Activated CD8-positive, alpha-beta memory T cell treated with anti-CD3 and anti-CD28 coated beads, Interleukin-2, amount 50 U/mL, for 1 hour (primary cell): Measurements from ENCODE around the gene ITIH4.

ENCODE experiments used
- DNase-seq: peaks from one replicate; pipeline ENCODE4 v3.0.0-alpha.2; 2020; ENCODE audit errors: extremely low read depth

Gene ITIH4

DNA sequence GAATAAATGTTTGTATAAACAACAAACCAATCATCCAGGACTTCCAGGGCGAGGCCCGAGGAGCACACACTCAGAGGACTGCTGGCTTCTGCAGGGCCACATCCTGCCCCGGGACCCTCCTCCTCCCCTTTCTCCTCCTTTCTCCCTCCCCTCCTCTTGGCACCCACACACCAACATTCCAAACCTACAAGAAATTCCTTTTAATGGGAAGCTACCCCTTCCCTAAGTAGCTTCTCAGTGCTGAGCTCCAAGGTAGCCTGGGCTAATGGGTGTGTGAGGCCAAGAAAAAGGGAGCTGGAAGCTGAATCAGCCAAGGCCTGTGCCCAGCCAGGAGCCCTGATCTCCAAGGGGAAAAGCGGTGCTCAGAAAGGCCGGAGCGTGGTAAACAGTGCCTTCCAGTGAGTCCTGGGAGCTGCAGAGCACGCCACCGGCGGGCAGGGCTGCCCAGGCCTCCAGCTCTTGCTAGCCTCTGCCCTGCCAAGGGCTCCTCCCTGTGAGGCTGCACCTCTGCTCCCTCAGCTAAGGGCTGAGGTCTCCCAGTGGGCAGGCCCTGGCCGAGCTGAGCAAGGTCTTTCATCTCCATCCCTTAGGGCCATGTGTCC lies 32.0 kb downstream of the ITIH4 start:
- no peak for DNase-seq

DNA sequence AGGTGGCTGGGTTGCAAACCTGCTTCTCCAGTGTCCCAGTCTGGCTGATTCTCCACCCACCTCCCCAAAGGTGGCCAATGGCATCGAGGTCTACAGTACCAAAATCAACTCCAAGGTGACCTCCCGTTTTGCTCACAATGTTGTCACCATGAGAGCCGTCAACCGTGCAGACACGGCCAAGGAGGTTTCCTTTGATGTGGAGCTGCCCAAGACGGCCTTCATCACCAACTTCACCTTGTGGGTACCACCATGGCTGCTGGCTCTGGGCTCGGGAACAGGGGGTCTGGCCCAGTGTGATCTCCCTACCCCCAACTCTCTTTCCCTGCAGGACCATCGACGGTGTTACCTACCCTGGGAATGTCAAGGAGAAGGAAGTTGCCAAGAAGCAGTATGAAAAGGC lies 34.1 kb downstream of the ITIH4 start:
- DNase-seq, result no peak

DNA sequence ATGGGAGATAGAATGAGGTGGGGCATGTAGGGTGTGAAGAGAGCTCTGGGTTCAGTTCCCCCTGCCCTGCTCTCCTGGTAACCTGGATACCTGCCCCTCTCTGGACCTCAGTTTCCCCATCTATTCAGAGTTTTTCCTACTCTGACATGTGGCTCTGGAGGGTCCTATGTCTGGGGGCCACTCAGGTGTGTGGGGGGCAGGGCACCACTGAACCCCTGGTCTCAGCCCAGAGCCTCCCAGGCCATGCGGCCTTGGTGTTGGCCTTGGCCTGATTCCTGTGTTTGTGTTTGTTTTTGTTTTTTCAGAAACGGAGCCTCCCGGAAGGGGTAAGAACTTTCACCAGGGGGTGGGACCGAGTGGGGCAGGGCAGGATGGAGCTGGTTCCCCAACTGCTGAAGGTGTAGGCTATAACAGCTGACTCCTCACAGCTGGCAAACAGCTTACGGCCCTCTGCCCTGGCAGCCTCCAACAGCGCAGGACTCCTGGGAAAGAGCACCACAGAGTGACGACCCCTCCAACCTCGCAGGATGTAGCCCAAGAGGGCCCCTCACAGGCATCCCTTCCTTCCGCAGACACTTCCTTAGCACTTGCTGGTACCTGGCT lies 35.1 kb downstream of the ITIH4 start:
- DNase-seq, result no peak

DNA sequence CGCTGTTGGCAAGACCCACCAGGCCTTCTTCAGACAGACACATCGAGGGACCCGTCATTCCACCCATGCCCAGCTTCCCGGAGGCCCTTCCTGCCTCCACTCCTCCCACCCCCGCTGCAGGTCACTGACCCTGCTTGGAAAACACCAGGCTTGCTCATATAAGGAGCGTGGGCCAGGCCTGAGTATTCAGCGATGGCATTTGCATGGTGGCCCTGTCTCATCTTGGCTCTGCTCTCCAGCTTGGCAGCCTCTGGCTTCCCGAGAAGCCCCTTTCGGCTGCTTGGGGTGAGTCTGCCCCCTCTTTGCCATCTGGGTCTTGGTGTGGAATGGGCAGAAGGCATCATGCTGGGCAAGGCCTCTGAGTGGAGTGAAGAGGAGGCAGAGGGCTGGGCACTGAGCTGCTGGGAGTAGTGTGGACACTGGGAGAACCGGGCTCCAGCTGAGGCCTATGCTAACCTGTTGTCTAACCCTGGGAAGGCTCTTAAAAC lies 35.8 kb downstream of the ITIH4 start, which contains the start of gene ITIH3:
Gene ITIH3 (plus strand): TSS at position 185 of the 488 bp plus-strand sequence. CDS start 8 bp downstream, at position 193.
- DNase-seq, result no peak

DNA sequence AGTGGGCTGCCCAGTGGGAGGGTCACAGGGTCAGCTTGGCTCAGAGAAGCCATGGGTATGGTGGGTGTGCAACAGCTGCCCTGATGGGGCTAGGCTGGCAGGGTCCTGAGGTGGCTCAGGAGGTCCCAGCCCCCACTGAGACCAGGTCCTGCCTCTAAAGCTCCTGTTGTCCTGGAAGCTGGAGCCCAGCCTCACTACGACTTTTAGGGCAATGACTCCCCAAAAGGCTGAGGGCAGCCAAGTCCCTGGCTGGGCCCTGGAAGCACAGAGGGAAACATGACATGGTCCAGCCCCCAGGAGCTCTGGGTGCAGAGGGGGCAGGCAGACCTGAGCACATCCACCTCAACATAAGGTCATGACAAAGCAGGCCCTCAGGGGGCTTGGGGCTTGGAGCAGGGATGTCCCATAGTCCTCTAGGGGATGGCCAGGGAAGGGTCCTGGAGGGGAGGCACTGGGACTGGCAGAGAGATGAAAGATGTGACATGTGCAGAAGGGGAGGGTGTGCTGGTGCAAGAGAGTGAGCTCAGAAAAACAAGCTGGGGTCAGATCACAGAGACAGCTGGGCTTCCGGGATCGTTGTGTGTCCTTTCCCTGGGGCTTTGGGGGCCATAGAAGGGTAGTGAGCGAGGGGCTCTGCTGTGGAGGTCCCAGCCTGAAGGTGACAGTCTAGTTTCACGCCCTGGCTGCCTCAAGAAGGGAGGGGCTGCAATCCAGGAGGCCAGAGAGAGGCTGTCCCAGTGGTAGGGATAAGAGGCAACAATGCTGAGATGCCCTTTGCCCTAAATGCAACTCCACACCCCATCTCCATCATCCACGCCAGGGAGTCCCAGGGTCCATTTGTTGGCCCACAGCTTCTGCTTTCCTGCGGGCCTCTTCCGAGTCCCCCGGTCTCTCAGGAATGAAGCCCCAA lies 36.5 kb downstream of the ITIH4 start:
- DNase-seq, result no peak

DNA sequence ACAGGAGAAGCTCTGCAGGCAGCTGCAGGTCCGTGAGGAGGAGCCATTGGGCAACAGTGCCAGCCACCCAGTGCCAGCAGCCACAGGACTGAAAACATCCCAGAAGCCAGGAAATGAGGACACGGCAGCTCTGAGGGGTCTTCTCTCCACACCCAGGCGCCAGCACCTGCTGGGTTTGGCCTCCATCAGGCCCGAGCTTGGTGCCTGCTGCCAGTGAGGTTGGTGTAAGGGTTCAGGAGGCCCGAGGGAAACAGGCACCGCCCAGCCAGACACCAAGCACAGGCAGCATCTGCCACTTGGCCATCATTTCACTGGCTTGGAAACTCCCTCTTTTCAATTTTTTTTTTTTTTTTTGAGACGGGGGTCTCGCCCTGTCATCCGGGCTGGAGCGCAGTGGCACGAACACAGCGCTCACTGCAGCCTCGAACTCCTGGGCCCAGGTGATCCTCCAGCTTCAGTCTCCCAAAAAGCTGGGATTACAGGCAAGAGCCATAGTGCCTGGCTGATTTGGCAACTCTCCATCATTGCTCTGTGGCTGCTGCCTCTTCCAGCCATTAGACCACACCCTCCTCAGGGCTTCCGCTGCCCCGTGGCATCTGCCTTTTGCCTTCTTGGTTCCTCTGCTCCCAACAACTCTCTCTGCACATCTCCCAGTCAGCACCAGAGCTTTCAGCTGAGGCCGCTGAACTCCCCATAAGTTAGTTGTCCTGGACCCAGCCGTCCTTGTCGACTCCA lies 37.3 kb downstream of the ITIH4 start:
- no peak for DNase-seq

DNA sequence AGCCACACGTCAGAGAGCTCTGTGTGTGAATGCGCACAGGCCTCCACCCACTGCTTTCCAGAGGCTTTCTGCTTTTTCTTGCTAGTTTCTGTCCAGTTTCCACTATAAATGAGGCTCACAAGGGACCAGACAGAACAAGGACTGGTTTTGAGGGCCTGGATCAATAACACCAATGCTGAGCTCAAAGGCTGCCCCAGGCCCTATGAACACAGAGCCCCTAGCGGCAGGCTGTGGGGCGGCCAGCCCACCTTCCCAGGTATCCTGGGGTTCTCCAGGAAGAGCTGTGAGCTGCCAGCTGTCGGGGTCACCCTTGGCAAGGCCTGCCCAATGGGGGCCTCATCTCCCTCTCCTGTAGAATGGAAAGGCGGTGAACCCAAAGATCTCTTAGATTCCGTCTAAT lies 38.1 kb downstream of the ITIH4 start:
- DNase-seq, result no peak

DNA sequence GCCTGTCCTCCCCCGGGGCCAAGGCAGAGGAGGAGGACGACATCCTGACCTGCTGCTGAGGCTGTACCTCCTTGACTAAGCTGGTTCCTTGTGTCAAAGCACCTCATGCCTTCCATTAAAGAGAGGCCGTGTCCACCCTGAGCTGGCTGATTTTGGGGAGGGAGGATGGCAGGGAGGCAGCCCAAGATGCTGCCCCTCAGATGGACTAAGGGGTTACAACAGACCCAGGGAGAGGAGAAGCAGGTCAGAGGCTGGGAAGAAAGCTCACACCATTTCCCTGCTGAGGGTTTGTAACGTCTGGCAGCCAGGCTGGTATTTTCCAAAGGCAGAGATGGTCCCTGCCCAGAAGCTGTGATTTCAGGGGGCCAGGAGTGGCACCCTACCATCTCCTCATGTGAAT lies 38.5 kb downstream of the ITIH4 start:
- no peak for DNase-seq

DNA sequence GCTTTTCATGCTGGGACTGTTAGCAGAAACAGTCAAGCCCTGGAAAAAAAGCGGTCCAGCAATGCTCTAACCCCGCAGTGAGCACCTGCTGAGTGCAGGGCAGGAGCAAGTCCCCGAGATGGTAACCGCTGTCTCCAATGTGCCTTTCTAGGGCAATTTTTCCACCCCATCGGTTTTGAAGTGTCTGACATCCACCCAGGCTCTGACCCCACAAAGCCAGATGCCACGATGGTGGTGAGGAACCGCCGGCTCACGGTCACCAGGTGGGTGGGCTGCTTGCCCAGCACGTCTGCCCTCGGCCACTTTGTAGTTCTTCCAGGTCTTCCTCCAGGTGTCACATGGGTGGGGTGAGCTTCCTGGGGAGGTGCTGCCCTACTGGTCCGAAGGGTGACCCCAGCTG lies 39.1 kb downstream of the ITIH4 start:
- DNase-seq, result no peak

DNA sequence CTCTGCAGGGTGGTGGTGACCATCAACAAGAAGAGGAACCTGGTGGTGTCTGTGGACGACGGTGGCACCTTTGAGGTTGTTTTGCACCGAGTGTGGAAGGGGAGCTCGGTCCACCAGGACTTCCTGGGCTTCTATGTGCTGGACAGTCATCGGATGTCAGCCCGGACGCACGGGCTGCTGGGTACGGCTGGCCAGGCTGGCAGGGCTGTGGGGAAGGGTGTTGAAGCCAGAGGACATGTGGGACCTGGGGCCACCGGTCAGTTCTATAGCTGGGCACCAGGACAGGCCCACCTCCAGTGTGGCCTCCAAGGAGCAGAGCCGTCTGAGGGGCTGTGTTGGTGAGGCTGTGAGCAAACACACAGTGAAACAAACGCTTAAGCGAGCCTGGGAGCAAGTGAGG lies 39.7 kb downstream of the ITIH4 start:
- no peak for DNase-seq

DNA sequence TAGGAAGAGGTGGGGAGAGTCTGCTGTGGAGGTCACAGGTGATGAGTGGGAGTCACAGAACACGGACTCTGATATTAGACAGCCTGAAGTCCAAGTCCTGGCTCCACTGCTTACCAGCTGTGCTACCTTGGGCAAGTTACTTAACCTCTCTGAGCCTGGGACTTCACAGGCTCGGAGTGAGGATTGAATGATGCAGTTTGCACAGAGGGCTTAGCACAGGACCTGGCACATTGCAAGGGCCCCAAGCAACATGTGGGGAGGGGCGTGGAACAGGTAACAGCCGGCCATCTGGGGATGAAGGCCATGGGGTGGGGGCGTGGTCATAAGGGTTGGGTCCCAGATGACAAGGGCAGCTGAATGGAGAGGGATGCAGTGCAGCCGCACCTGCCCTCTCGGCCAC lies 40.1 kb downstream of the ITIH4 start:
- no peak for DNase-seq

DNA sequence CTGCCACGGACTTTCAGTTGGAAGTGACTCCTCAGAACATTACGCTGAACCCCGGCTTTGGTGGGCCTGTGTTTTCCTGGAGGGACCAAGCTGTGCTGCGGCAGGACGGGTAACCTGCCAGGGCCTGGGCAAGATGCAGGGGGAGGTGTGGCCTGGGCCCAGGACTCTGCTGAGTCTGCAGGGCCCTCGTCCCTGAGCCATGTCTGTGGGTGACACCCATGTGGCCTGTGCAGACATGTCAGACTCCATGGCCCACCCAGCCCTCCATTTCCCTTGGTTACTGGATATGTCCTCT lies 40.8 kb downstream of the ITIH4 start:
- DNase-seq, result no peak

DNA sequence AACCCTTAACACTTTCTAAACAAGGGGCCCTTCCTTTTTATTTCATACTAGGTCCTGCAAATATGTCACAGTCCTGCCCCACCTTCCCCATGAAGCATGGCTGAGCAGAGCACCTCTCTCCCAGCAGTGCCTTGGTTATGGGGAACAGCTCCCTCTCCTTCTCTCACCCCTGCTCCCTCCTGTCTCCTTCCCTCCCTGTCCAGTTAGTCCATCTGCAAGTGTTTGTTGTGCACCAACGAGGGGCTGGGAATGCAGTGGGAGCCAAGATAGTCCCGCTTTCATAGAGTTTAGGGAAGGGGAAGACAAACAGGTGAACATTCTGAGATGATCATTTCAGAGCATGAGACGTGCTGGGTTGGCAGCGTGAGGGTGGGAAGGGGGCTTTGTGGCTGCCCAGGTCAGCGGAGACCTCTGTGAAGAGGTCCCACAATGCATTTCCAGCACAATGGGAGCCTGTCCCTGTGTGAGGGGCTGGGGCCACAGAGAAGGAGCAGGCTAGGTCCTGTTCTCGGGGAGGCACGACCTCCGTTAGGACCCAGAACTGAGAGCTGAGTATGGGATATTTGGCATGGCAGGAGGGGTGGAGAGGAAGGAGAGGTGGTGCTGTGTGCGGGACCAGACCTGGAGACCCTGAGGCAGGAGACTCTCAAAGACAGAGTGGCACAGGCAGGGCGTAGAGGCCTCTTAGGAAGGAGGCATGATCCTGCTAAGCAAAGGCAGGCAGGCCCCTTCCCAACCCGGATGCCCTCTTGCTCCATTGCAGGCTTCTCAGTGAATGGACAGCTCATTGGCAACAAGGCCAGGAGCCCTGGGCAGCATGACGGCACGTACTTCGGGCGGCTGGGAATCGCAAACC lies 41.4 kb downstream of the ITIH4 start:
- no peak for DNase-seq

DNA sequence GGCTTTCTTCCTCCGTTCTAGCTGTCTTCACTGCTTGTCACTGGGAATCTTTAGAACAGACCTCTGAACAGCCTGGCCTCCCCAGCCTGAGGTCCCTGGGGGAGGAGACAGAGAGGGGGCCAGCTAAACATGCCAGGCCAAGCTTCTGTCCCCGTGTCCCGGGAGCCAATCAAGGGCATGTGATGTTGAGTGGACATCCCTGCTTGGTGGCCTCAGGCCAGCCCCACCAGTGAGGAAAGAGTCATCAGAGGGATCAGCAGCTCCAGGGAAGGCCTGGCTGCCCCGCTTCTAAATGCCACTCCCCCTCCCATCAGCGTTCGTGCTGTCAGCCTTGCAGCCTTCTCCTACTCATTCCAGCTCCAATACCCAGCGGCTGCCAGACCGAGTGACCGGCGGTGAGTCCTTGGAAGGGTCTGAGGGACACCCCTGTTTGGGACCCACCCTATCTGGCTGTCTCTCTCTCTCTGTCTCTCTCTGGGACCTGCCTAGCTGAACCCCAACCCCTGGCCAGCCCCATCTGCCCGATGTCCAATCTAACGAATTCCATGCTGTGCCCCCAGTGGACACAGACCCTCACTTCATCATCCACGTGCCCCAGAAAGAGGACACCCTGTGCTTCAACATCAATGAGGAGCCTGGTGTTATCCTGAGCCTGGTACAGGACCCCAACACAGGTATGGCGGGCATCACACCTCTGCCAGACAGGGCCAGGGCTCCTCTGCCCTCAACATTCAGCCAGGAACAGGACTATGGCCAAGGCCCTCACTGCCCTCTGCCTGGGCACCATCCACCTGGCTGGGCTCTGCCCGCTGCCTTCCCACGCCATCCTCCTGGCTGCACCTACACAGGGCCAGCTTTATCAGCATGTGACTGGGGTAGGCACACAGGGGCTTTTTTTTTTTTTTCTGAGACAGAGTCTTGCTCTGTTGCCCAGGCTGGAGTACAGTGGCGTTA lies 42.5 kb downstream of the ITIH4 start:
- no peak for DNase-seq

DNA sequence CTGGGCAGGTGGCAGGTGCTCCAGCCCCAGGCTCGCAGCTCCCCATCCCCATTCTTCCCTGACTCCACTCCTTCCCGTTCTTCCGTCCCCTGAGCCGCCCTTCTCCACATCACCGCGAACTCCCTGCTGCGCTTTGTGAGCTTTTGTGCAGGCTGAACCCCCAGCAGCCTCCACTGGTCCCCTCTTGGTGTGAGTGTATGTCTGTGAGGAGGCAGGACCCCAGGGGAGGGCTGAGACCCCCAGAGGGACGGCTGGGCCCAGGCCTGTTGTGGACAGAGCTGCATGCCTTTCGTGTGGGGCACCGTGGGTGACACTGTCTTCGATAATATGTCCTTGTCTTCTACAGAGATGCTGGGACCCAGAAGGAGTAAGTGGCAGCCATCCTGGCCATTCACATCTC lies 43.2 kb downstream of the ITIH4 start:
- no peak for DNase-seq

DNA sequence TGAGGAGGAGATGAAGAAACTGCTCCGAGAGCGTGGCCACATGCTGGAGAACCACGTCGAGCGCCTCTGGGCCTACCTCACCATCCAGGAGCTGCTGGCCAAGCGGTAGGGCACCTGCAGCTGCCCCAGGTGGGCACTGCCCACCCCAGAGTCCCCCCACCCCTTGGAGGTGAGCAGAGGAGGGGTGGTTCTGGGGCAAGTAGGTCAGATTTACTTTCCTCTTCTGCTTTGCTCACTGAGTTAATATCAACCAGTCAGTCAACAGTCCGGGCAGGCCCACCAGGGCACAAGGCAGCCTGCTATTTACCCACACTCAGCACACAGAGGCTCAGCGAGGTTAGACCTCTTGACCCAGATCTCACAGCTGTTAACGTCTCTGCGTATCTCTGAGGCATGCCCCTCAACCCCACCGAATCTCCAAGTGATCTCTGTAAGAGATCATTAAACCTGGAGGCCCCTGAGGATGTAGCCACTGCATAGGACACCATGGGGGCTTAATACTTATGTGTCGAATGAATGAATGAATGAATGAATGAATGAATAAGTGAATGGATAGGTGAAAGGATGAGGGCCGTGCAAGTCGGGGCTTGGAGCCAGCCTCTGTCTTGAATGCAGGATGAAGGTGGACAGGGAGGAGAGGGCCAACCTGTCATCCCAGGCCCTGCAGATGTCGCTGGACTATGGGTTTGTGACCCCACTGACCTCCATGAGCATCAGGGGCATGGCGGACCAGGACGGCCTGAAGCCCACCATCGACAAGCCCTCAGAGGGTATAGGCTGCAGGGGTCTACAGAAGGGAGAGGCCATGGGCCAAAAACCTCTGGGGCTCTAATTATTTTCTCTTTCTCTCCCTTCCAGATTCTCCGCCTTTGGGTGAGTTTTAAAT lies 43.9 kb downstream of the ITIH4 start:
- DNase-seq, result no peak

DNA sequence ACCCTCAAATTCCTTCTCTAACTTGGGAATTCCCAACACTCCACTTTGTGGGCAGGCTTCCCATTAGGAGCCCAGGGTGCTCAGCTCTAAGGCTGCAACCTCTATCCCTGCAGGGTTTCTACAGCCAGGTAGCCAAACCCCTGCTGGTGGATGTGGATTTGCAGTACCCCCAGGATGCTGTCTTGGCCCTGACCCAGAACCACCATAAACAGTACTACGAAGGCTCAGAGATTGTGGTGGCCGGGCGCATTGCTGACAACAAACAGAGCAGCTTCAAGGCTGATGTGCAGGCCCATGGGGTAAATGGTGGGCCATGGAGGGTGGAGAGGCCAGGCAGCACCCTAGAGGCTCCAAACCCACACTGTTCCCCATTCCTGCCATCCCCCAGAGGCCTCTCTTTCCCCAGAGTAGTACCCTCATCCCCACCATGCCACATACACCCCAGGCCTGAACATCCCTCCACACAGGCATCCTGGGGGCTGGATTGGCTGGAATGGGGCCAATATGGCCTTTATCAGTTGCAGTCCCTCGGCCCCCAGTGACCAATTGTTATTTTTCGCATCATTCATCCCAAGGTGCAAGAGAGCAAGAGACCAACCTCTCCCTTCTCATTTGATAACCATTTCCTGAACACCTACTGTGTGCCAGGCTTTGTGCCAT lies 45.4 kb downstream of the ITIH4 start:
- DNase-seq, result no peak

DNA sequence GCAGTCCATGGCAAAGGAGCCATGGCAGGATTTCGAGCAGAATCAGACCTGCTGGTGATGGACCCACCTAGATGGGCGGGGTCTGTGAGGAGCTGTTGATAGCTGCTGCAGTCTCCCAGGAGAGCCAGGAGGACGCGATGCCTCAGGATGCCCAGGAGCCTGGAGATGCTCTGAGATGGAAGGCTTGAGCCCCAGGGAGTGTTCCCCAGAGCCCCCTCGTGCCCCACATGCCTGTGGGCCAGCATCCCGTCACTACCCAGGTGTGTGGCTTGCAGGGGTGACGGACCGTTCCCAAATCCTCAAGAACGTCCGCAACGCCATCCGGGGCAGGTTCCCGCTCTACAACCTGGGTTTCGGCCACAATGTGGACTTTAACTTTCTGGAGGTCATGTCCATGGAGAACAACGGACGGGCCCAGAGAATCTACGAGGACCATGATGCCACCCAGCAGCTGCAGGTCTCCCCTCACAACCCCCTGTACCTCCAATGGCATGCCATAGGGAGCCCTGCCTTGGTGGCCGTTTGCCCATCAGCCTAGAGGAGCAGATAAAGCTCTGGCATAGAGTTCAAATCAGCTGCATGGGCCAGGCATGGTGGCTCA lies 46.4 kb downstream of the ITIH4 start:
- no peak for DNase-seq
